Measurements from ENCODE around the gene PERCC1. TPM values are rescaled to one million over a fixed set of nuclear protein-coding genes. Genes with fewer than 3 reads are reported as not detected.
A peak's percentile ranks its signal among the peaks of the same experiment; 100 is the strongest.

PERCC1 gene
- total and polyA plus RNA-seq, 9 of the 15 experiments (the other 6 are each of a cell fraction or from before 2014, with no cell fraction given): not detected

DNA sequence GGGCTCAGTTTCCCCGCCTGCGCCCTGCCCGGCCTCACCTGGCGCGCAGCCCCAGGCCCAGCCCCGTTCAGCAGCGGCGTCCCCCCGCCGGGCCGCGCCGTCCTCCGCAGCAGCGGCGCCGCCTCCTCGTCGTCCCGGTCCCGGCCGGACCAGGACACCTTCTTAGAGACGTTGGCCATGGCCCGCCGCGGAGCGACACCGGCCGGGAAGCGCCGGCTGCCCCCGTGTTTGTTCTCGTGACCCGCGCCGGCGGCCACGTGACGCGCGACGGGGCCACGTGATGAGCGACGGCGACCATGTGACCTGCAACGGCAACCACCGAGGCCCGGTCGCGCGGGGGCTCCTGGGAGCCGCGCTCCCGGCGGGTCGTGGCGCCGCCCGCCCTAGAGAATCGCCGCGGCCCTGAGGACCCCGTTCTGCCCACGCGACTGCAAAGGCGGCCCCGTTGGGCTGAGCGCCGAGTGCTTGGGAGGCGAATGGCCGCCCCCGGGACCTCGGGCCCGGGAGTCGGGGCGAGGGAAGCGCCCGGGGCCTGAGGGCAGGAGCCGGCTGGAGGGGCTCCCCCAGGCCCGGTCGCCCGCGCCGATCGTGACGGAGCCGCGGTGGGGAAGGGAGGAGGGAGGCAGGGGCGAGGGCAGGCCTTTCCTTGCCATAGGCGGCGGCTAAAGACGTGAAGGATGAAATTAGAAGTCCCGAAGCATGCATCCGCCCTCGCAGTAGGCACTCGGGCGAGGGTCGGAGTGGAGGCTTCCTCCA, 44.1 kb downstream of the PERCC1 start, which contains the start of gene CLCN7 (continued):
- TF ChIP-seq FOXJ2 (tag; IDR thresholded peaks at IDR 0.05) (peak; percentile 77), MIER1 (IDR thresholded peaks at IDR 0.05; ENCODE audit: low read depth) (no peak), SRSF3 (IDR thresholded peaks at IDR 0.05; ENCODE audit: insufficient read depth, low read length) (no peak), RBBP5 (IDR thresholded peaks at IDR 0.05; ENCODE audit: borderline replicate concordance, insufficient read depth, low read length, poor library complexity, severe bottlenecking) (peak; percentile 75), ZNF695 (CRISPR knock-in tag; IDR thresholded peaks at IDR 0.05) (no peak), RAD21 (CRISPR knock-in tag; conservative IDR thresholded peaks at IDR 0.05 in 1 of 2, IDR thresholded peaks at IDR 0.05 in 1 of 2) (peak in 1 of 2 experiments; percentile 12; a peak in 2 of 4 replicates), RBM22 (IDR thresholded peaks at IDR 0.05; ENCODE audit: low read depth, low read length, poor library complexity, severe bottlenecking) (peak; percentile 46), PHB (CRISPR knock-in tag; IDR thresholded peaks at IDR 0.05) (no peak), PCBP1 (IDR thresholded peaks at IDR 0.05; ENCODE audit: low read depth, low read length, poor library complexity, severe bottlenecking) (no peak)
- TF ChIP-seq, protein P1, sequence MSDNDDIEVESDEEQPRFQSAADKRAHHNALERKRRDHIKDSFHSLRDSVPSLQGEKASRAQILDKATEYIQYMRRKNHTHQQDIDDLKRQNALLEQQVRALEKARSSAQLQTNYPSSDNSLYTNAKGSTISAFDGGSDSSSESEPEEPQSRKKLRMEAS (CRISPR knock-in tag; IDR thresholded peaks at IDR 0.05): peak; percentile 98
- TF ChIP-seq, protein P2, sequence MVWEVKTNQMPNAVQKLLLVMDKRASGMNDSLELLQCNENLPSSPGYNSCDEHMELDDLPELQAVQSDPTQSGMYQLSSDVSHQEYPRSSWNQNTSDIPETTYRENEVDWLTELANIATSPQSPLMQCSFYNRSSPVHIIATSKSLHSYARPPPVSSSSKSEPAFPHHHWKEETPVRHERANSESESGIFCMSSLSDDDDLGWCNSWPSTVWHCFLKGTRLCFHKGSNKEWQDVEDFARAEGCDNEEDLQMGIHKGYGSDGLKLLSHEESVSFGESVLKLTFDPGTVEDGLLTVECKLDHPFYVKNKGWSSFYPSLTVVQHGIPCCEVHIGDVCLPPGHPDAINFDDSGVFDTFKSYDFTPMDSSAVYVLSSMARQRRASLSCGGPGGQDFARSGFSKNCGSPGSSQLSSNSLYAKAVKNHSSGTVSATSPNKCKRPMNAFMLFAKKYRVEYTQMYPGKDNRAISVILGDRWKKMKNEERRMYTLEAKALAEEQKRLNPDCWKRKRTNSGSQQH (CRISPR knock-in tag; IDR thresholded peaks at IDR 0.05): no peak
- TF ChIP-seq, protein P3, sequence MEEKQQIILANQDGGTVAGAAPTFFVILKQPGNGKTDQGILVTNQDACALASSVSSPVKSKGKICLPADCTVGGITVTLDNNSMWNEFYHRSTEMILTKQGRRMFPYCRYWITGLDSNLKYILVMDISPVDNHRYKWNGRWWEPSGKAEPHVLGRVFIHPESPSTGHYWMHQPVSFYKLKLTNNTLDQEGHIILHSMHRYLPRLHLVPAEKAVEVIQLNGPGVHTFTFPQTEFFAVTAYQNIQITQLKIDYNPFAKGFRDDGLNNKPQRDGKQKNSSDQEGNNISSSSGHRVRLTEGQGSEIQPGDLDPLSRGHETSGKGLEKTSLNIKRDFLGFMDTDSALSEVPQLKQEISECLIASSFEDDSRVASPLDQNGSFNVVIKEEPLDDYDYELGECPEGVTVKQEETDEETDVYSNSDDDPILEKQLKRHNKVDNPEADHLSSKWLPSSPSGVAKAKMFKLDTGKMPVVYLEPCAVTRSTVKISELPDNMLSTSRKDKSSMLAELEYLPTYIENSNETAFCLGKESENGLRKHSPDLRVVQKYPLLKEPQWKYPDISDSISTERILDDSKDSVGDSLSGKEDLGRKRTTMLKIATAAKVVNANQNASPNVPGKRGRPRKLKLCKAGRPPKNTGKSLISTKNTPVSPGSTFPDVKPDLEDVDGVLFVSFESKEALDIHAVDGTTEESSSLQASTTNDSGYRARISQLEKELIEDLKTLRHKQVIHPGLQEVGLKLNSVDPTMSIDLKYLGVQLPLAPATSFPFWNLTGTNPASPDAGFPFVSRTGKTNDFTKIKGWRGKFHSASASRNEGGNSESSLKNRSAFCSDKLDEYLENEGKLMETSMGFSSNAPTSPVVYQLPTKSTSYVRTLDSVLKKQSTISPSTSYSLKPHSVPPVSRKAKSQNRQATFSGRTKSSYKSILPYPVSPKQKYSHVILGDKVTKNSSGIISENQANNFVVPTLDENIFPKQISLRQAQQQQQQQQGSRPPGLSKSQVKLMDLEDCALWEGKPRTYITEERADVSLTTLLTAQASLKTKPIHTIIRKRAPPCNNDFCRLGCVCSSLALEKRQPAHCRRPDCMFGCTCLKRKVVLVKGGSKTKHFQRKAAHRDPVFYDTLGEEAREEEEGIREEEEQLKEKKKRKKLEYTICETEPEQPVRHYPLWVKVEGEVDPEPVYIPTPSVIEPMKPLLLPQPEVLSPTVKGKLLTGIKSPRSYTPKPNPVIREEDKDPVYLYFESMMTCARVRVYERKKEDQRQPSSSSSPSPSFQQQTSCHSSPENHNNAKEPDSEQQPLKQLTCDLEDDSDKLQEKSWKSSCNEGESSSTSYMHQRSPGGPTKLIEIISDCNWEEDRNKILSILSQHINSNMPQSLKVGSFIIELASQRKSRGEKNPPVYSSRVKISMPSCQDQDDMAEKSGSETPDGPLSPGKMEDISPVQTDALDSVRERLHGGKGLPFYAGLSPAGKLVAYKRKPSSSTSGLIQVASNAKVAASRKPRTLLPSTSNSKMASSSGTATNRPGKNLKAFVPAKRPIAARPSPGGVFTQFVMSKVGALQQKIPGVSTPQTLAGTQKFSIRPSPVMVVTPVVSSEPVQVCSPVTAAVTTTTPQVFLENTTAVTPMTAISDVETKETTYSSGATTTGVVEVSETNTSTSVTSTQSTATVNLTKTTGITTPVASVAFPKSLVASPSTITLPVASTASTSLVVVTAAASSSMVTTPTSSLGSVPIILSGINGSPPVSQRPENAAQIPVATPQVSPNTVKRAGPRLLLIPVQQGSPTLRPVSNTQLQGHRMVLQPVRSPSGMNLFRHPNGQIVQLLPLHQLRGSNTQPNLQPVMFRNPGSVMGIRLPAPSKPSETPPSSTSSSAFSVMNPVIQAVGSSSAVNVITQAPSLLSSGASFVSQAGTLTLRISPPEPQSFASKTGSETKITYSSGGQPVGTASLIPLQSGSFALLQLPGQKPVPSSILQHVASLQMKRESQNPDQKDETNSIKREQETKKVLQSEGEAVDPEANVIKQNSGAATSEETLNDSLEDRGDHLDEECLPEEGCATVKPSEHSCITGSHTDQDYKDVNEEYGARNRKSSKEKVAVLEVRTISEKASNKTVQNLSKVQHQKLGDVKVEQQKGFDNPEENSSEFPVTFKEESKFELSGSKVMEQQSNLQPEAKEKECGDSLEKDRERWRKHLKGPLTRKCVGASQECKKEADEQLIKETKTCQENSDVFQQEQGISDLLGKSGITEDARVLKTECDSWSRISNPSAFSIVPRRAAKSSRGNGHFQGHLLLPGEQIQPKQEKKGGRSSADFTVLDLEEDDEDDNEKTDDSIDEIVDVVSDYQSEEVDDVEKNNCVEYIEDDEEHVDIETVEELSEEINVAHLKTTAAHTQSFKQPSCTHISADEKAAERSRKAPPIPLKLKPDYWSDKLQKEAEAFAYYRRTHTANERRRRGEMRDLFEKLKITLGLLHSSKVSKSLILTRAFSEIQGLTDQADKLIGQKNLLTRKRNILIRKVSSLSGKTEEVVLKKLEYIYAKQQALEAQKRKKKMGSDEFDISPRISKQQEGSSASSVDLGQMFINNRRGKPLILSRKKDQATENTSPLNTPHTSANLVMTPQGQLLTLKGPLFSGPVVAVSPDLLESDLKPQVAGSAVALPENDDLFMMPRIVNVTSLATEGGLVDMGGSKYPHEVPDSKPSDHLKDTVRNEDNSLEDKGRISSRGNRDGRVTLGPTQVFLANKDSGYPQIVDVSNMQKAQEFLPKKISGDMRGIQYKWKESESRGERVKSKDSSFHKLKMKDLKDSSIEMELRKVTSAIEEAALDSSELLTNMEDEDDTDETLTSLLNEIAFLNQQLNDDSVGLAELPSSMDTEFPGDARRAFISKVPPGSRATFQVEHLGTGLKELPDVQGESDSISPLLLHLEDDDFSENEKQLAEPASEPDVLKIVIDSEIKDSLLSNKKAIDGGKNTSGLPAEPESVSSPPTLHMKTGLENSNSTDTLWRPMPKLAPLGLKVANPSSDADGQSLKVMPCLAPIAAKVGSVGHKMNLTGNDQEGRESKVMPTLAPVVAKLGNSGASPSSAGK (IDR thresholded peaks at IDR 0.05): peak; percentile 99
- TF ChIP-seq, protein P4, sequence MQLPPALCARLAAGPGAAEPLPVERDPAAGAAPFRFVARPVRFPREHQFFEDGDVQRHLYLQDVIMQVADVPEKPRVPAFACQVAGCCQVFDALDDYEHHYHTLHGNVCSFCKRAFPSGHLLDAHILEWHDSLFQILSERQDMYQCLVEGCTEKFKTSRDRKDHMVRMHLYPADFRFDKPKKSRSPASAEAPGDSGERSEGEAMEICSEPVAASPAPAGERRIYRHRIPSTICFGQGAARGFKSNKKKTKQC (CRISPR knock-in tag; IDR thresholded peaks at IDR 0.05): peak; percentile 81

All from K562 (cell line).